AG10803 (cell line): ENCODE data around the gene DMGDH.

Experiments
- DNase-seq: peaks from one replicate; pipeline ENCODE4 v3.0.0; 2010; ENCODE audit warnings: low read depth
- H3K4me3 ChIP-seq: 2 replicates; pipeline ENCODE4 v1.5.1; 2011; ENCODE audit warnings: mild to moderate bottlenecking, low read length, control low read depth
- CTCF ChIP-seq: conservative IDR thresholded peaks from 2 replicates; pipeline ENCODE4 v1.5.1; 2011; ENCODE audit warnings: mild to moderate bottlenecking, low read length, control low read depth, inconsistent platforms

The DMGDH gene

DNA sequence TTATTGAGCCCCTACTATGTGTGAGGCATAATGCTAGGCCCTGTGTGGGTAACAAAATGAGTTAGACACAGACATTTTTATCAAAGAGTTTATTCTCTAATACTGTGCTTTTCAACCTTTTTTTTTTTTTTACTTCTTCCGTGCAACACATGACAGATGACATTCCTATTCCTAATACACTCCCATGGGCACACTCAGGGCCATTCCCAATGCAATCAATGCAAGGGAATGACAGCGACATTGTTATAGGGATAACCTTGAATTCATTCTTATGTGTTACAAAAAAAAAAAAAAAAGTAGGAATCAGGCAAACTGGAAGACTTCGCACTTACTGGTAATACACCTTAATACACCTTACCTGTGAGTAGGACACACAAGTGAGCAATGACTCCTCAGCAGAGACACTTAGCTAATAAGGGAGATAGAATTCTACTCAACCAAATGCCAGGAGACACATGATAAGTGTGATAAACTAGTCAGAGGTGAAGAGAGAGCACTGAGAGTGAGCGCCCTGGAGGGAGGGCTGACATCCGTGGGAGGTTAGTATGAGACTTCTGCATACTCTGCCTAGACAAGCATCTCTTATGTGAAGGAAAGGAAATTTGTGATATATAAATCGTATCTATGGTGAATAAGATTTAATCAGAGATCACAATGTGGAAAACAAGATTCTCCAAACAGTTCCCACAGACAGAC is 63.4 kb downstream of the DMGDH start:
- DNase-seq, result no peak
- no peak for TF ChIP-seq CTCF
- no peak overlapping the region for H3K4me3 ChIP-seq

DNA sequence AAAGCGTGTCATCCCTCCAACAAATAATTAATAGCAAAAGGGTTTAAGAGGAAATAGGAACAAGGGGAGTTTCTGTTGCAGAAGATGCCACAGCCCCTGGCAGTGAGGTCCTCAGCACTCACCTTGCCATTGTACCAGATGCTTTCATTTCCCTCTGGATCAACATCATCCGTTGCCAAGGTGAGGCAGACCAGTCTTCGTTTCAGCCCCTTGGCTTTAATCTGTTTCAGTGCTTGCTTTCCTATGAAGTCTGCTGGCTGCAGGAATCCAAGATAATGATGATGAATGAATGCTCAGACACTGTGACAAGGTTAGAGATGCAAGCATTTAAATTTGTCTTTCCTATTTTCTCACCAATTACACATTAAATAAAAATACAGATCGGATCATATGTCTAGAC is 64.3 kb downstream of the DMGDH start:
- TF ChIP-seq CTCF, result no peak
- DNase-seq, result no peak
- H3K4me3 ChIP-seq, result no peak overlapping the region

DNA sequence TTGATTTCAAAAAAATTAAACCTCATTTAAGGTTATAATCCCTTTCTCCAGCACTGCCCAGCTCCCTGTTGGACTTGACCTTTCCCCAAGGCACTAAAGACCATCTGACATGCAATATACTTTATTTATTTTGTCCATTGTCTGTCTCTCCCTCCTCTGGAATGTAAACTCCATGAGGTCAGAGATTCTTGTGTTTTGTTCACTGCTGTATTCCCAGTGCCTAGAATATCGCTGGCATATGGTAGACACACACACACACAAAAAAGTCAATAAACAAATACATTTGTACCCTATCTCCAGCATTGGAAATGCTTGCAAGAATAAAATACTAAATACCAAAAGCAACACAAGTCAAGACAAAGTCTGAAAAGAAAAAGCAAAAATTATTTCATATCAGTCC is 67.1 kb downstream of the DMGDH start:
- no peak overlapping the region for H3K4me3 ChIP-seq
- no peak for TF ChIP-seq CTCF
- DNase-seq, result peak; percentile 30

- H3K4me3 ChIP-seq, result no peak overlapping the region
- DNase-seq, result peak; percentile 13
- TF ChIP-seq CTCF, result no peak
Observed at GRCh38 chr5:79001471-79001870, 68.0 kb downstream of the DMGDH start.

GRCh38 chr5:78997090-78997489 is 72.4 kb downstream of the DMGDH start:
- DNase-seq, result no peak
- no peak overlapping the region for H3K4me3 ChIP-seq
- no peak for TF ChIP-seq CTCF

DNA sequence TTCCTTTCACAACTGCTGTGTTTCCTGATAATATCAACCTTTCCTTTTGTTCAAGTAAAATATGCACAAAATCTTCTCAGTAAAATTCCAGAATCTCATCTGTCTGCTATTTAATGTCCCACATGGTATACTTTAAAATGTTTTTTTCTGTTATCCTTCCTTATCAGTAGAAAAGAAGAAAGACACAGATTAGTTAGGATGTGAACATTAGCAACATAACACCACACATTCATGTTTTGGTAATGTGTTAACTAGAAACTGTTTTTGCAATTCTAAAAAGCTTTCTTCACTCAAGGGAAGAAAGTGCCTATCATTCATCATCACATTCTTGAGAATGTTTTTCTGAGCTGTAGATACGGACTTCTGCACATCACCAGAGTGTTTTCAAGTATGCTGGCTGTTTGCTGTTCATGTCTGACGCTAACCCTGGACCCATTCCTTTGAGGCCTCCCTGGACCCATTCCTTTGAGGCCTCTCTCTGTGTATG is 73.9 kb downstream of the DMGDH start:
- no peak overlapping the region for H3K4me3 ChIP-seq
- DNase-seq, result no peak
- TF ChIP-seq CTCF, result no peak

DNA sequence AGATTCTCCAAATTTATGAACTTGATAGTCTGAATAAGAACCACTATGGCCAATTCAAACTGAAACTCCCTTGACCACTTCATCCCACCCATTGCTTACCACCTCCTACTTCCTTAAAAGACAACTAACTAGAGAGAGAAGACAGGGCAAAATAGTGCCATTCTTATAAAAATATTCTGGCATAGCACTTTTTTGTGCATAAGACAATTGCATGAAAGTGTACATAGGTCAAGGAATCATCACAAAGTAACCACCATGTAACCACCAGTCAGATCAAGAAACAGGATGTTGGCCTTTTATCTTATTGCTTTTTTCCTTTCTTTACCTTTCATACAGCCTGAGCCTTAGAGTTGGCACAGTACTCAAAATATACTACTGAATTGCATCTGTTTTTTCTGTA is 76.3 kb downstream of the DMGDH start:
- no peak overlapping the region for H3K4me3 ChIP-seq
- no peak for TF ChIP-seq CTCF
- no peak for DNase-seq
